CD4-positive, alpha-beta T cell treated with Interleukin-6 for 4 hours (primary cell): ENCODE measurements around the gene HES3.

Experiments
- DNase-seq: peaks from one replicate; pipeline ENCODE4 v3.0.0-alpha.2; 2020; ENCODE audit warnings: mixed read lengths

Gene HES3

GRCh38 chr1:6246497-6247467 is 2.8 kb downstream of the HES3 start:
- DNase-seq: peak; percentile 85

- no peak for DNase-seq
Observed at GRCh38 chr1:6247651-6248050, 3.7 kb downstream of the HES3 start.

GRCh38 chr1:6248161-6248776 is 4.3 kb downstream of the HES3 start:
- DNase-seq: no peak

DNA sequence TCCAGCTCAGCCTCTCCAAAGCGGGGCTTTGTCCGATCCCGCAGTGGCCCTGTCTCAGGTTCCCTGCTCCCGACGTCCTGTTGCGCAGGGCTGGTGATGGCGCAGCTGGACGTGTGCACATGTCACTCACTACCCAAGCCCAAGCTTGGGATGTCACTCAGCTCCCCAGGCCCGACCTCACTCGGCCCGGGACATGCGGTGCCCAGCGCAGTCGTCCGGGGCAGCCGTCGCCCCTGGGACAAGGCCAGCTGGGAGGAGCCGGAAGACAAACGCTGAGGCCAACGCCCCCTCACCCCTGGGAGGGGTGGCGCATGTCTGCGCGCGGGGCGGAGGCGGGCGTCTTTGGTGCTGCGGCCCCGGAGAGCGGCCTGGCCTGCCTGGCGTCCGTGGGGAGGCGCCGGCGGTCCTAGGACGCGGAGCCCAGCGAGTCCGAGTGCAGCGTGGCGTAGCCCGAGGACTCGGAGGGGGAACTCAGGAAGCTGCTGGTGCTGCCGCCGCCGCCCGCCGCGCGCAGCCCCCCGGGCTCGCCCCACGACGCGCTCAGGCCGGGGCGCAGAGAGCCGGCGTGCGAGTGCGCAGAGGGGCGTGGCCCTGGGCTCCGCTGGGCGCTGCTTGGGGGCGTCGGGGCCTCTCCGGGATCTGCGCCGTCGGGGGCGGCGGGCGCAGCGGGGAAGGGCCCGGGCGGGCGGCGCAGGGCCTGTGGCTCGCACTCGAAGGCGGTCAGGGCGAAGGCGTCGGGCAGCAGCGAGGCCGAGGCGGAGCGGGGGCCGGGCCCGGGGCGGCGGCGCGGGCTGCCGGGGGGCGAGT is 5.2 kb downstream of the HES3 start:
- no peak for DNase-seq

DNA sequence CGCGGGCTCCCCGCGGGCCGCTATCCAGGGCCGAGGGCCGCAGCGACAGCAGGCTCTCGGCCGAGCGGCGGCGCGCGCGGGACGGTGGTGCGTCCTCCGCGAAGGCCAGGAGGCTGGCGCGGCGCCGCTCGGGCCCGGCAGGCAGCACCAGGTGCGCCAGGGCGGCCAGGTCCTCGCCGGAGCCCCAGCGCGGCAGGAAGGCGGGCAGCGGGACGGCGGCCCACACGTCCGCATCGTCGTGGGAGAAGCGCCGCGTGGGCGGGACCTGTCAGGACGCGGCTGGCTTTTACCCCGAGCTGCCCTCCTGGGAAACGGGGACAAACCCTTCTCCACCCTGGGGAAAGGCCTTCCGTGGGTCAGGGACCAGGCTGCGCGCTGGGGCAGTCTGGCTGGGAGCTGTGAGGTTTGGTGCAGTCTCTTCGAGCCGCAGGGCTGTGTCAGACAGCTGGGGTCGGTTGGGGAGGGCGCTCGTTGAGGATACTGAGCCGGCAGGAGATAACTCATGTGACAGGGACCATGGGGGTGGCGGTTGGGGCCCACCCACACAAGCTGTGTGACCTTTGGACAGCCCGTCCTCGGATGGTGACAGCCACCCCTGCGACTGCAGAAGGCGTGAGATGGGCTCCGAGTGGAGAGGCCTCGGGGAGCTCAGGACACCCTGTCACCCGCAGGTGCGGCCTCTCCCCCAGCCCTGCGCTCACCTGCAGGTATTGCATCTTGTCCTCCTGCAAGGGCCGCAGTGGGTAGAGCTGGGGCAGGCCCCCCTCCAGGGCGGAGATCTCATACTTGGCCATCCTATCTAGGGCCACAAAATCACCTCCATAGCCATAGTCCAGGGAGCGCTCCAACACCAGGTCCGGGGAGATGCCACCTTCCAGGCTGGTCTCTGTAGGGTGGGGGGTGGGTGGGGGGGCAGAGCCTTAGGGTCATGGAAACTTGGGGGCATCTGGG is 6.0 kb downstream of the HES3 start:
- DNase-seq: no peak

DNA sequence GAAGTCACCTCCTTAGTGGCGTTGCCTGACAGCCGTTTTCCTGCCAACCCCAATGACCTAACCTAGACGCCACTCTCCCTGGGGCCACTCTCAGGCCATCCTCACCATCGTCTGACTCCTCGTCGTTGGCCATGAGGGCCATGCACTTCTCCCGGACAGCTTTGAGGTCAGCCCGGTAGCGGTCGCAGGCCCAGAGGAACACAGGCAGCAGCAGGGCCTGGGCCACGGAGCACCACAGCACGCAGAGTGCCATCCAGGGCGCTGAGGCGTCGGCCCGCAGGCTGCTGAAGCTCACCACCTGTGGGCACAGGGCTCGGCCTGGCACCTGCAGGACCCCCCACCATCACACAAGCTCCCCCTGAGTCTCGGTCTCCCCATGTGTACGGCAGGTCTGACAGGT is 7.3 kb downstream of the HES3 start:
- no peak for DNase-seq

GRCh38 chr1:6251681-6252373 is 7.8 kb downstream of the HES3 start:
- DNase-seq: no peak

GRCh38 chr1:6252374-6252710 is 8.4 kb downstream of the HES3 start:
- no peak for DNase-seq

DNA sequence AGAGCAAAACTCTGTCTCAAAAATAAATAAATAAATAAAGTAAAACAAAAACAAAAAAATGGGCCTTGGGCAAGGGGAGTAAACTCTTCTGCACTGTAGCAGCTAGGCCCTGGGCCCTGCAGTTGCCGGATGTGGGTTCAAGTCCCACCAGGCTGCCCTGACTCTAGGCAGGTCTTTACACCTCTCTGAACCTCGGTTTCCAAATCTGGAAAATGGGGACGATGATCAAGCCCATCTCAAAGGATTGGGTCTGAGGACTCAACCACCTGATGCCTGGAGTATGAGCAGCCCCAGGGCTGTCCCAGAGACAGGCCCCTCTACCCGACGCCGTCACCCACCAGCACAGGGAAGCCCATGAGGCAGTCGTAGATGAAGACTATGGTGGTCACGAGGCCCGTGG is 9.4 kb downstream of the HES3 start:
- no peak for DNase-seq

- no peak for DNase-seq
Observed at GRCh38 chr1:6254691-6255090, 10.7 kb downstream of the HES3 start.

- DNase-seq: no peak
Observed at GRCh38 chr1:6256645-6257044, 12.7 kb downstream of the HES3 start.

GRCh38 chr1:6257541-6258069 is 13.6 kb downstream of the HES3 start:
- DNase-seq: no peak

GRCh38 chr1:6258675-6259074 is 14.7 kb downstream of the HES3 start:
- DNase-seq: no peak

DNA sequence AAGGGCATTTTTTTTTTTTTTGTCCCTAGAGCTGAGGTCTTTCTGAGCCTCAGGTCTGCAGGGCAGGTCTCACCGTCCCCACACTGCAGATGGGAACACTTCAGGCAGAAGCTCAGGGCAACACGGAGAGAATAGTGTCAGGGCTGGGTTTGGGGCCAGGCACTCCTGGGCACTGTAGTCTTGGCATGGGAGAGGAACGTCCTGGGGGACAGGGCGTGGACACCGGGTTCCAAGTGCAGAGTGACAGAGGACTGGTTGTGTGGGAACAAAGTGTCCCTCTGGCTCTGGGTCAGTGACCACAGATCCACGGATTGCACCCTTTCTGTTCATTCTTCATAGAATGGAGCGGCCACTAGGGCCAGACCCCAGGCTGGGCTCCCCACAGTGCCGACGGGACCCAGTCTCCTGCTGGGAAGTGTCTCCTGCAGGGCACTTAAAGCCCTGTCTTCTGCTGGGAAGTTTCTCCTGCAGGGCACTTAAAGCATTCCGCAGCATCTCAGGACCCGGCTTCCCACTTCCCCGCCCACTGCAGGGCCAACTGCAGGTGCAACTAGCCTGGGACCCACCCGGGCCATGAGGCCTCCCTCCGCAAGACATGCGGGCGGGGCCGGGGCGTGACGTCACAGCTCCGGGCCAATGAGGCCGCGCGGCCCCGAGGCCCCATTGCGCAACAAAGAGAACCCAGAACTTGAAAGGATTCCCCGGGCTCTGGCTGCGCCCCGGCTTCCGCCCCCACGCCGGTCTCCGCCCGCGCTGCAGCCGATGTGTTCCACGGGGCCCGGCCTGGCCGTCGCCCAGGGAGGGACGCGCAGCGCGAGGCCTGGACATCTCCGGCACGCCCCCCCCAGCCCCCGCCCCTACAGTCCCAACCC is 15.7 kb downstream of the HES3 start:
- peak; percentile 83 for DNase-seq

DNA sequence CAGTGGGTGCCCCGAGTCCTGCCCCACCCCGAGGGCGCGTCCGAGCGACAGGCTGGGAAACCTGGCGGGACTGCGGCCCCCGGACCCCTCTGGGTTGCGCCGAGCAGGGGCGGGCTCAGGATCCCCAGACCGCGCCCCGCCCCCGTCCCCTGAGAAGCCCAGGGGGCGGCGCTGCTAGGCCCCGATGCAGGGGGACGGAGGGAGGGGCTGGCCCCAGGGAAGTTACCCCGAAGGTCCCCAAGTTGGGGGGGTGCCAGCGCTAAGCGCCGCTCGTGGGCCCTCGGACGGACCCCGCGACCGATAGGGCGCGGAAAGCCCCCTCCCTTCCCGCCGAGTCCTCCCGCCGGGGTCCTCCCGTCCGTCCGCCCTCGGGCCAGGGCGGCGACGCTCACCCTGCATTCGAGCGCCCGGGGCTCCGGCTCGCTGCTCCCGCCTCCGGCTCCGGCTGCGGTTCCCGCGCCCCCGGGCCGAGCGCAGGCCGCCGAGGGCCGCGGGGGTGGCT is 16.5 kb downstream of the HES3 start:
- peak; percentile 31 for DNase-seq

- DNase-seq: peak; percentile 67
Observed at GRCh38 chr1:6260961-6261614, 17.1 kb downstream of the HES3 start, which contains the start of gene GPR153. Gene GPR153 (minus strand): TSS chr1:6261098. CDS start chr1:6254905, 6,193 bp downstream.

GRCh38 chr1:6261615-6261995 is 17.6 kb downstream of the HES3 start:
- no peak for DNase-seq

DNA sequence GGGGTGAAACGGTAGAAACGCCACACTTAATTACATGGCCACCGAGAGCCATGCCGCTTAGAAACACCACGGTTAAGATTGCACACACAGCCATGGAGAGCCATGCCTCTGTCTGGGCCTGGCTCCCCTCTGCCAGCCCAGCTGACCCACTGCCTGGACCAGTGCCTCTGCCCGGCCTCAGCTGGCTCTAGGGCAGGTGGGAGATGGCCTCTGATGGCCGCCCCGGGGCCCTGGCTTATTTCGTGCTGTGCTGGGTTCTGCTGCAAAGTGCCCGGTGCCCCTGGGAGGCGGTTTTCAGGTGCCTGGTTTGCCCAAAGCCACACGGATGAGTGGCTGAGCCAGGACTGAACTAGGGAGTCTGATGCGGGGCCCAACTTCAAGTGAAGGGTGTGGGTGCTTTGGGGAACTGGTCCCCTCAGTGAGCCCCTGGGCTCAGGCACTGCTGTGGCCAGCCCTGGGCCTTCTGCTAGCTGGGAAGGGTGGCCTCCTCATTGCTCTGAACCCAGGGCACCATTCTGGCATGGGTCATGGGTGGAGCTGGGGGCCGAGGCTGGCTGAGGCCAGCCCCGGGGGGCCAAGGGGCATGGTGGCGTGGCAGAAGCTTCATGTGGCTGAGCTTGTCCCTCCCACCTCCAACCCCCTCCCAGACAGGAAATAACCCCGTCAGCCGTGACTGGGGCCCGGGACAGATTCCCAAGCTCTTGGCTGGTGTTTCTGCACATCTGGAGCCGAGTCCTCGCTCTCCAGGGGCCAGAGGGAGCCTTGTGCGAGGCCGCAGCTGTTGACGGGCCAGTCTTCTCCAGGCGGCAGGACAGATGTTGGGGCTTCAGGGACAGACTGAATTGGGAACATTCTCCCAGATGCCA is 18.8 kb downstream of the HES3 start:
- no peak for DNase-seq

DNA sequence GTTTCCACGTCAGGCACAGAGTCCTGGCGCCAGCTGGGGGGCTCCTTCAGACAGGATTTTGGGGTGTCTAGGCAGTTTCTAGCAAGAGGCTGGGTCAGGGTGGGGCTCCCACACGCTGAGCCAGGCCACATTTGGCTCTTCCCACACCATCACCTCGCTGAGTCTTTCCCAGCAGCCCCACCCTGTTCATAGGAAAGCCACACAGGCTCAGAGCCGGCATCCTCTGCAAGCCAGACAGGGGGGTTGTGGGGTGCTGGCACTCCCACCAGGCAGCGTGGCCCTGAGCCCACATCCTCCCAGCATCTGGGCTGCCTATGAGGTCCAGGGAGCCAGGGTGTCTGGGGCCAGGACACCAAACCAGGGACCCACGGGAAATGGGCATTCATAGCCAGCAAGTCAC is 19.7 kb downstream of the HES3 start:
- DNase-seq: no peak
